ENCODE data around the gene LRRC32. TPM values are rescaled to one million over a fixed set of nuclear protein-coding genes. Genes with fewer than 3 reads are reported as not detected.

Gene LRRC32
- polyA plus RNA-seq, 3 donors = 59.3 to 65.3 (median 65.2) TPM

DNA sequence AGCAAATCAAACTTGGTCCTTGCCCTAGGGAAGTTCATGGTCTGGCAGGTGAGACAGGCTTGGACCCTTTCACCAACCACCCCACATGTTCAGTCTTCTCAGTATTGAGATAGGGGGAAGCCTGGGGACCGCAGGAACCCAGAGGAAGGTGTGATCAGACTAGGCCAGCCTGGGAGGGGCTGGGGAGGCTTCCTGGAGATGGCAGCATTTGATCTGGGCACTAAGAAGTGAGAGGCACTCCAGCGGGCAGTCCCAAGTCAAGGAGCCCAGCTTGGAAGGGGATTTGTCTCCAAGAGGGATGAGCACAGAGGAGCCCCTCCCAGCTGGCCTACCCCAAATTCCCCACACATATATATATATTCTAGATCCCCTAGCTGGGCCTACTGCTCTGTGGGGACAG is 5.4 kb downstream of the LRRC32 start:
- no peak for DNase-seq (ENCODE audit: low read depth in 3 of 3, low spot score in 2 of 3)

DNA sequence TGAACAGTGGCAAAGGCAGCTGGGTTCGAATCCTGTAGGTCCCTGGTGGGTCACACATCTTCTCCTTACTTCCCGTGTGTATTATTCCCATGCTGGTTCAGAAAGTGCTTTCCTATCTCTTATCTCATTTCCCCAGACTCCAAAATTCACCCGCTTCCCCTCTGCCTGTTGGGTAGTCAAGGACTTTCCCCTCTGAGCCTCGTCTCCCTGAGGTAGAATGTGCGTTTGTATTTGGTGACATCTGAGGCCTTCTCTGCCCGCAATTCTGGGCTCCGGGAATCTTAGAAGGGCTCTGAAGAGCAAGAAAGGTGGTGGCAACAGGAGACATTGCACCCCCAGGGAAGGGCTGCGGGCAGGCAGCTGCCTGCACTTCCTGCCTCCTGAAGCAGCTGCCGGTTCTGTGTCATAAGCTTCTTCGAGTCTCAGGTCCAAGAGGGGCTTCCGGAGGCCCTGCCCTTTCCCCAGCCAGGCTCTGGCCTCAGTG is 5.9 kb downstream of the LRRC32 start:
- DNase-seq (ENCODE audit: low read depth in 3 of 3, low spot score in 2 of 3) = no peak

DNA sequence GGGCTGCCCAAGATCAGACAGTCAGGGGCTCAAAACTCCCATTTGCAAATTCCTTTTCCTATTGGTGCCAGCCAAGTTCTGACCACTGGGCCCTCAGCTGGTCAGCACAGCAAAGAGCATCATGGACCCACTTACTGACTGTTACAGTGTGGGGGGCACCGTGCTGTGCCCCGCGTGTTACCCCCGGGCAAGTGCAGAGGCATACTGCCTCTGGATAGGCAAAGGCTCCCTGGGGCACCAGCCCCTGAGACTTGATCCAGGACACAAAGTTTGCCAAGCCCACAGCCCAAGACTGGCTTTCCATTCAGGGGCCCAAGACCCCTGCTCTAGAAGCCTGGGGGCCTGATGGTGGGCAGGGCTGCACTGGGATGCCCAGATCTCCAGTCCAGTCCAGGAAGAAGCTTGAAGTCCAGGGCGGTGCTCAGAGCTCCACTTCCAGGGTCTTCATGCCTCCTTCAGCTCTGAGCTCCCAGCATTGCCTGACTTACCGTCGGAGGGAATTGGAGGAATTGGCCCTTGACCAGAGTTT is 6.6 kb downstream of the LRRC32 start:
- DNase-seq (ENCODE audit: low read depth in 3 of 3, low spot score in 2 of 3) = no peak

DNA sequence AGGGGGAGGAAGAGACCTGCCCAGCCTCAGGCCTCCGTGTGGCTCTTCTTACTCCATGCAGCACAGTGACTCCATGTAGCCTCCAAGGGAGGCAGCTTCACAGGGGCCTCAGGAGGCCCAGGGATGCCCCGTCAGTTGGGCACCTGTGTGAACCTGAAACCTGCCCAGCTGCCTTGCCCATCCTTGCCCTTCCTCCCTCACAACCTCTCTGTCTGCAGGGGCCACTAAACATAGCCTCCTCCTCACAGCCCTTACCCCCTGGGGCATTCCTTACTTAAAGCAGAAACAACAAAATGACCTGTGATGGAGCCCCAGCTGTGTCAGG is 7.1 kb downstream of the LRRC32 start:
- DNase-seq (ENCODE audit: low read depth in 3 of 3, low spot score in 2 of 3) = no peak

DNA sequence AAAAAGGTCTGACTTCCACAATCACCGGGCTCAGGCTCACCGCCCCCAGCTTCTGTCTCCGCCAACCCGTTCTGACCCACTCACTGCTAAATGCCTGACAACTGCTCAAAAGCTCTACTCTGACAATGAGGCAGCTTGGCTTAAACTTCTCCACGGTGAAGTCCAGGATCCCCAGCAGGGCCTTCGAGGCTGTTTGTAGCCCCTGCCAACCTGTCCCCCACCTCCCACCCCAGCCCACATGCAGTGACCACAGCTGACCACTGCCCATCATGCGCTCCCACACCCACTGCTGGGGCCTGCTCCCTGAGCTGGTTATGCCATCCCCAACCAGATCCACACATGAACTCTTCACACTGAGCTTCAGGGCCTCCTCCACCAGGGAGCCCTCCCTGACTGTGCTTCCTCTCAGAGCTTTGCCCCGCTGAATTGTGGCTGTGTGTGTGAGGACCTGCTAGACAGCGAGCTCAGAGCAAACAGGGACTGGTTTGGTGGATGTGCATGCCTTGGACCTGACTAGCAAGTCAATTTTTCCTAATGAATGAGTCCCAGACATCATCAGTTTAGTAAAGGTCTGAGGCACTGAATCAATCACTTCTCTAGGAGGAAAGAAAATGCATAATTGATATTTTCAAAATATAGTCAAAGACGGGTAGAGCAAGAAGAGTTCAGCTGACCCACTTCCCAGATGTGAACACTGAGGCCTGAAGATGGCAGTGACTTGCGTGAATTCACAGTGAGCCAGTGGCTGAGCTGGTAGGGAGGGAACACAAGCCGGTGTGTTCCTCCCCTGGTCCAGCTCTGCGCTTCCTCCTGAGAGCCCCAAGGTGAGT is 7.7 kb downstream of the LRRC32 start:
- DNase-seq (ENCODE audit: low read depth in 3 of 3, low spot score in 2 of 3) = no peak

DNA sequence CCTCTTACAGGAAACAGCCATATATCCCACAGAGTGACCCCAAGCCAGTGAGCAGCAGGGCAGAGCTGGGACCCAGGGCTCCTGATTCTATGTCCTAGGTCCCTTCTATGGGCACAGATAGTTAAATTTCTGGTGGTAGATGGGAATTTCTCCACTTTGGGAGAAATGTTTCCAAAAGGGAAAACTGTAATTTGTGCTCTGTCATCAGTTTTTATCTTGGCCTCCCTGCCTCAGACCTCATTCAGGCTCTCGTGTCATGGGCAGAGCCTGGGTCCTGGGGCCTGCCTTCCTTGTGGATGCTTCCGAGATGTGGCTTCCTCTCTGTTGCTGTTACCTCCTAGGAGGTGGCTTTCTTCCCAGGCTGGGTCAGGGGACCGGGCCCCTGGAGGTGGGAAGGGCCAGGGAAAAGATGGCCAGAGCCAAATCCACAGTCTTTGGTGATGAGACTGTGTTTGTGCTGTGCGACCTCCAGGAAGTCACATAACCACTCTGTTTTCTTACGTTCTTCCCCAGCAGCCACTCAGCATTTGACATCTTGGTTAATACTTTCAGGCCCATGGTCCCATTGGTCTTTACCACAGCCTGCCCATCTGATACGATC is 8.6 kb downstream of the LRRC32 start:
- no peak for DNase-seq (ENCODE audit: low read depth in 3 of 3, low spot score in 2 of 3)

DNA sequence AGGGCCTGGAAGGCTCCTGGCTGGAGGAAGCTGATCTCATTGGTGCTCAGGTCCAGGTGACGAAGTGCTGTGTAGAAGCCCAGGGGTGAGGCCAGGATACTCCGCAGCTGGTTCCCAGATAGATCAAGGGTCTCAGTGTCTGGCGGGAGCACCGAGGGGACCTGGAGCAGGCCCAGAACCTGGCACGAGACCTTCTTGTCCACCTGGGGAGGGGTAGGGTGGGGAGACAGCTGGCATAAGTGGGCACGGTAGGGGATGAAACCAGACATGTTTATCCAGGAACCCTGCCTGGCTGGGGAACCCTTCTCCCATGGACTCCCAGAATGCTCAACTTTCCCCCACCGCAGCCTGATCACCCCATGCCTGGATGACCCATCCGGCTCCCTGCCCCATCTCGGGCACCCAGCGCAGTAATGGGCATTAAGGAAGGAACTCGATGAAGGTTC is 9.2 kb downstream of the LRRC32 start:
- DNase-seq (ENCODE audit: low read depth in 3 of 3, low spot score in 2 of 3) = no peak

DNA sequence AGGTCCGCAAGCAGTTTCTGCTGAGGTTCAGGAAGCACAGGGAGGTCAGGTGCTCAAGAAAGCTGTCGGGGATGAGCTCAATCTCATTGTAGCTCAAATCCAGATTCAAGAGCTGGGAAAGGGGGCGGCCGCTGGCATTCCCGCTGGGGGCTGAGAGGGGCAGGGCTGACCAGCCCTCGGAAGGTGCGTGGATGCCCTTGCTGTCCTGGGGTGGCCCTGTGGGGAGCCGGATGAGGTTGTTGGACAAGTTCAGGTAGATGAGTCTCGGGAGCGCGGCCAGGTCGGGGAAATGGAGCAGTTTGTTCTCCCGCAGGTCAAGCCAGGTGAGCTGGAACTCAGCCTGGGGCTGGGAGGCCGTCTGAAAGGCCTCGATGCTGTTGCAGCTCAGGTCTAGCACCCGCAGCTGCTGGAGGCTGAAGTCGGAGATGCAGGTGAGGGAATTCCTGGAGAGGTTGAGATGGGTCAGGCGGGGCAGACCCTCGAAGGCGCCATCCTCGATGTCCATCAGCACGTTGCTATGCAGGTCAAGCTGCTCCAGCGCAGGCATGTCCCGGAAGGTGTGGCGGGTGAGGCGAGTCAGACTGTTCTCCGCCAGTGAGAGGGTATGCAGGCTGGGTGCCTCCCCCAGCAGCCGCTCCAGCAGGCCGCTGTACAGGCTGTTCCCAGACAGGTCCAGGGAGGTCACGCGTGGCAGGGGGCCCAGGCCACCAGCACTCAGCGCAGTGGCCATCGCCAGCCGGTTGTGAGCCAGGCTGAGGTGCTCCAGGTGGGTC is 9.8 kb downstream of the LRRC32 start:
- DNase-seq (ENCODE audit: low read depth in 3 of 3, low spot score in 2 of 3) = no peak

DNA sequence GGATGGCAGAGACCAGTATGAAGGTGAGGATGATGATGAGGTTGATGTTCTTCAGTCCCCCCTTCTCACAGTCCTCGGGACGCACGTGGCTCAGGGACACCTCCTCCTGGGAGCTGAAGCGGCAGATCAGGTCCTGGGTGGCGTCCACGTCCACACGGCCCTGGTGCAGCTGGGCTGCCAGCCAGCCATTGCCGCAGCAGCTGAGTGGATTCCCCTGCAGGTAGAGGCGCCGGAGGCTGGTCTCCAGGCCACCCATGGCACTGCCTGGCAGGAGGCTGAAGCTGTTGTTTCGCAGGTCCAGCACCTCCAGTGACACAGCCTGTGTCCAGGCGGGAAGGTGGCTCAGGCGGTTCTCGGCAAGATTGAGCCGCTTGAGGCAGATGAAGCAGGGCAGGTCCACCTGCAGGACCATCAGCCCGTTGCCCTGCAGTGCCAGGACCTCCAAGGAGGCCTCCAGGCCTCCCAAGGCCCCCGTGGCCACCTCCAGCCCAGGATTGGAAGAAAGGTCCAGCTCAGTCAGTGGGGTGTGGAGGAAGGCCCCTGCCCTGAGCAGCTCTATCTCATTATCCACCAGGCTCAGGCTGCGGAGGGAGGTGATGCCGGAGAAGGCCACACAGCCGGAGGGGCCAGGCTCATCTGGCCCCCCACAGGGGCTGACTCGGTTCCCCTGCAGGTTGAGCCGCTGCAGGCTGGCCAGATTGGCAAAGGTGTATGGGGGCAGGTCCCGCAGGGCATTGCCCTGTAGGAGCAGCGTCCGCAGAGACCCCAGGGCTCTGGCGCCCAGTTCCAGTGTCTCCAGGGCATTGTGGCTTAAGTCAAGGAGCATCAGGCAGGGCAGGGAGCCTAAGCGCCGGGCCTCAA is 10.6 kb downstream of the LRRC32 start:
- DNase-seq (ENCODE audit: low read depth in 3 of 3, low spot score in 2 of 3) = no peak

DNA sequence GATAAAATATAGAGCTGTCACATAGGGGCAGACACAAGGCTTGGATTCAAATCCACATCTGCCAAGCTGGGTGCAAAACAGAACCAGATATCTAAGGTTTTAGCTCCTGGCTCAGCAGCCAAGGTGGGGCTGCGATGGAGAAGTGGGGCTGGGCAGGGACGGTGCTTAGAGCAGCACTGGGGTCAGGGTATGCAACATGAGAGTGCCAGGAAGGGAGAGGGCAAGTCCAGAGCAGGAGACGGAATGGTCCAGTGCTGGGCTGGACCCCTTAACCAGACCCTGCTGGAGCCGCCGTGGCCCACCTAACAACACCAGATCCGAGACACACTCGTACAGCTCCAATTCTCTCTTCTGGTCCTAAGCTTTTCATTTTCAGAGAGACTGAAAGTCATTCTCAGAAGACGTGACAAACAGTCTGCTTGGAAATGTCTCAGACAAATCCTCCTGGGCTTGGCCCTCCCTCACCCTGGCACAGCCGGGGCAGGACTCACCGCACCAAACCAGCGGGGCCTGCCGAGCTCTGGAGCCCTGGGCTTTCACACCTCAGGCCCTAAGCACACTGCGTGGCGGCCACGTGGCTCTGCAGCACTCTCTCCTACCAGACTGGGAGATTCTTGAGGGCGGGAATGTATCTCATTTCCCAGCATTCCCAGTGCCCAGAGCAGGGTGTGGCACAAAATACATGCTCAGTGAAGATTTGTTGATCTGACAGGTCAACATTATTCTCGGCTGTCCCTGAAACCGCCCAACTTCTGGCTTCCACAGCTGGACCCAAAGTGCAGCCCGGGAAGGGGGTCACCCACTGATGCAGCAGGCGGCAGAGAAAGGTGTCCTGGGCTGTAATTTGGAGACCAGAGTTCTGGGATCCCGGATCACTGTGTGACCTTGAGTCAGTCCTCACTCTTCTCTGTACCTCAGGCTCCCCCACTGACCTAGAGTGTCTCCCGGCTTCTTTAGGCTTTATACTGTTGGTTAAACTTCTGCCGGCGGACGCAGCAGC is 11.6 kb downstream of the LRRC32 start:
- DNase-seq (ENCODE audit: low read depth in 3 of 3, low spot score in 2 of 3) = no peak

DNA sequence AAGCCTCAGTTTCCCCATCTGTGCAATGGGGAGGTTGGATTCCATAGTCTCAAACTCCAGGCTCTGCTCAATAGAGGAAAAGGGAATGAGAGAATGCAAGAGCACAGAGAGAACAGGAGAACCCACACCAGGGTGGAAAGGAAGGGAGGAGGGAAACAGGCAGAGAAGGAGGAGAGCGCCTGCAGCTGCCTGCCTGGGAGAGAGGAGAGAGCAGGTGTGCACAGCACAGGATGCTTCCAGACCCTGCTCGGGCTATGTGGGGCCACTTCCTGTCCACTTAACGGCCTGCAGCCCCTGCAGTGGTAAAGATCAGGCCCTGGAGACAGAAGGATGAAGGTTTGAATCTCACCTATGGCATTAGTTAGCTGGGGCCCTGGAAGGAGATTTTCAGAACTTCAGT is 12.3 kb downstream of the LRRC32 start:
- DNase-seq (ENCODE audit: low read depth in 3 of 3, low spot score in 2 of 3) = no peak

DNA sequence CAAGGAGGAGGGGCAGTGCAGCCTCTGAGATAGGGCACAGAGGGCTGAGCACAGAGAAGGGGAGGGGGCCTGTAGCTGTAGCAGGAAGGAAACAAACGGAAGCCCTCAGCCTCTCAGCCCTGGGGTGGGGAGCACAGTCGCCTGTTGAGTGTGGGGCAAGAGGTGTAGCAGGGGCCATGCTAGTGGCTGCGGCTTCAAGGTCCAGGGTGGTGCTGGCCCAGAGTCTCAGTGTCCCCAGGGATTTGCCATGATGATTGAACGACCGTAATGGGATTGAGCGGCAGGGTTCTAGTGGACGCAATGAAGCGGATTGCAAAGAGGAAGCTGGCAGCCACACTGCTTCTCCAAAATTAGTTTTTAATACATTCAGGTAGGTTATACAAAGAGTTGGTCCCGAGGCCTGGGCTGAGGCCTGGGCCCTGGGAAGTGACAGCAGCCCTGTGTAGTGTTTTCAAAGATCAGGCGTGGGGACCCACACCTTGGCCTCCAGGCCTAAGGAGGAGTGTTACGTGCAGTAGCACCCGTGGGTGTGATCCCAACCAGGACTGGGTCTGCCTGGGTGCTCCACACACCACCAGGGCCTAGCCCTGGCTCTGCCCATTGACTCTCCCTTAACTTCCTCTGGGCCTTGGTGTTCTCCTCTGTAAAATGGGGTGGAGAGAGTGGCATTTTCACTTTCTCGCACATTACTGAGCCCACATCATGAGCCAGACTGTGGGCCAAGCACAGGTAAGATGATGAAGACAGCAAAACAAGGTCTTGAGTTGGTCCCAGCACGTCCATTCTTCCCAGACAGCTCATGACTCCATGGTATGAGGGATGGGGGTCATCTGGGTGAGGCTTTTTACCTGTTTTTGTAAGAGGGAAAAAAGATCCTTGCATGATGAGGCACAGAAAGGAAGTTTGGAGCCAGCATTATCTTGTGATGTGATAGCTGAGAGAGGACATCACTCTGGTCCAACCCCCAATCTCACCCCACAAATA is 13.1 kb downstream of the LRRC32 start:
- no peak for DNase-seq (ENCODE audit: low read depth in 3 of 3, low spot score in 2 of 3)

DNA sequence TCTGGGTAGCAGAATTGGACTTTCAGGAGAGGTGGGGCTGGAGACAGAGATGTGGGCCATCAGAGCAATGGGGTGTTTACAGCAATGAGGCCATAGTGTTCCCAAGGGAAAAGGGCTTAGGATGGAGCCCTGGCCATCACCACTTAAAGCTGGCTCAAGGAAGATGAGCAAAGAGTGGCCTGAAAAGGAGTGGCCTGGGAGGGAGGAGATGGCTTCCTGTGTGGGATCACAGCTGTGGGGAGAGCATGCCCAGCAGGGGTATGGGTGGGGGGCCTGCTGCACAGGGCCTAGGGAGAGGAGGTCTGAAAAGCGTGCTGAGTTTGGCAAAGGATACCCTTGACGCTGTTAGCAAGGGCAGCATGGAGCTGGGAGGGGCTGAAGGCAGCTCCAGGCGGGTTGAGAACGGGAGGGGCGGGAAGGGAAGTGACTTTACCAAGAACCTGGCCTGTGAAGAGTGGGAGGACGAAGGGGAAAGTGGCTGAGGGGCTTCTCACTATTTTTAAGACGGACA is 13.9 kb downstream of the LRRC32 start:
- DNase-seq (ENCODE audit: low read depth in 3 of 3, low spot score in 2 of 3) = no peak

DNA sequence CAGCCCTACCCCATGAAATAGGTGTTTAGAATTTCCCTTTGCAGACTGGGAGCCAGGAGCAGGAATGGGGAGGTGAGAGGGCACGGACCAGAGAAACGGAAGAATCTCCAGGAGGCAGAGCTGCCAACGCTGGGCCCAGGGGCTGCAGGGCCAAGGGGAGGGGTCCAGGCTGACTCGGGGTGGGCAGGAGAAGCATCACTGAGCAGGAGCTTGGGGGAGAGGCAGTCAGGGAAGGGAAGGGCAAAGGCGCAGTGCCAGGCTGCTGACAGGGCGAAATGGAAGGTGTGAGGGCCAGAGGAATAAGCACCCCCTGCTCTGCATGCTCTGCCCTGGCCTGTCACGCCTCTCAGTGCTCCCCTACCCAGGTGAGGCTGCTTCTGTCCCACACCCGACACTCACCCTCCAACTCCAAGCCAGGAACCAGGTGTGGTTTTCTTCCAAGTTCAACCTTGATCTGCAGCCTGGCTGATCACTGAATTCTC is 14.5 kb downstream of the LRRC32 start:
- no peak for DNase-seq (ENCODE audit: low read depth in 3 of 3, low spot score in 2 of 3)

DNA sequence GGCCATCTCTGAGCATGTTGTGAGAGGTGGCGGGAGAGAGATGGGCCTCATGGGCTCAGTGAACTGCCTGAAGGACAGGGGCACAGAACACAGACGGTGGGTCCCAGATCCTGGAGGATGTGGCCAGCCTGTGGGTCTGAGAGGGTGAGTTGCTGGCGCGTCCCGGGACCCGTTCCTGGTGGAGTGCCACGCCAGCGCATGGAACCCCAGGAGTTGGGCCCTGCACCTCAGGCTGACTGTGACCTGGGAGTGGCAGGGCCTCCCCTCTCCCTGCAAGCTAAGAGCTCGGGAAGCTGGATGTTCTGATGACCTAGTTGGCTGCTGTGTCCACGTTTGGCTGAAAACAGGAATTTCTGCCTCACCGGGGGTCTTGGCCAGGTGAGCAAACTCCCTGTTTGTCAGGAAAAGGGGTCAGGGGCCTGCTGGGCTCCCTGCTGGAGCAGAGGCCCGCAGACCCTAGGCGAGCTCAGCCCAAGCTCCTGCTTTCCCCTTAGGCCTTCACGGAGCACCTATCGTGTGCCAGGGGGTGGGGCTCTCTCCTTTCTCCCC is 15.0 kb downstream of the LRRC32 start:
- DNase-seq (ENCODE audit: low read depth in 3 of 3, low spot score in 2 of 3) = no peak

DNA sequence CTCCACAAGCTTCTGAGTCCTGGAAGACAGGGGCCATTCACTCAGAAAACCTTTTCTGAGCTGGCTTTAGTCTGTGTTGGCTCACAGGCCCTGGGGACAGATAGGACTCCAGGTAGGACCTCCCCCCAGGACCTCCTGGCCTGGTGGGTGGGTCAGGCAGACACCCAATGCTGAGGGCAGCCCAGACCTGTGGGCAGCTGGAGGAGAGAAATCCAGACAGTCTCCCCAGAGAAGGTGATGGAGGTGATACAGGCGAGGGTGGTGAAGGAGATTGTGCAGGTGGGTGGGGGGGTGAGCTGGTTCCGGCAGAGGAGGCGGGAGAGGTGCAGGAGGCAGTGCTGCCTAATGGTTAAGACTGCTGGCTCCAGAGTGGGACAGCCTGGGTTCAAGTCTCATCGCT is 15.6 kb downstream of the LRRC32 start:
- DNase-seq (ENCODE audit: low read depth in 3 of 3, low spot score in 2 of 3) = no peak

DNA sequence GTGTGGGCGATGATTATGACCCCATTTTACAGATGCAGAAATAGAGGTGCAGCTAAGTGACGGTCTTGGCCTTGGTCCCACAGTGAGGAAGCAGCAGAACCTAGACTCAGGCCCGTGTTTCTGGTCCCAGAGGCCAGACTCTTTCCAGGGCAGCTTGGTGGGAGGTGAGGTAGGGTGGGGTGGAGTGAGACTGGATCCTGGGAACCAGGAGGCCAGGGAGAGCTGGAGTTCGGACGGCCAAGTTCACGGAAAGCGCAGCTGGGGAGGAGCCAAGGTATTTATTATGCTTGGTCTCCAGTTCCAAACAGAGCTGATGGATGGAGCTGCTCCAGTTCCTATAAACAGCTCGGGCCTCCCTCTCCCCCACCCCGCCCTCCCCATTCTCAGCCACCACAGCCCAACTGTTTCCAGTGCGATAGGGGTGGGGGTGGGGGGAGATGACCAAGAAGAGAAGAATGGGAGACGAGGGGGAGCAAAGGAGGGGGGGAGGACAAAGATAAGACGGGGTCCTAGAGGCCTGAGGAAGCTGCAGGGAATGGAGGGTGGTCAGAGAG is 16.2 kb downstream of the LRRC32 start:
- DNase-seq (ENCODE audit: low read depth in 3 of 3, low spot score in 2 of 3) = peak in 2 of 3 donors; percentile 66 to 71

Measured in right renal cortex interstitium (tissue), 3 donors.